D721Med (cell line): ENCODE data around the gene SEMA4C.

ENCODE experiments used
- DNase-seq: peaks from one replicate; pipeline ENCODE4 v3.0.0; 2011; ENCODE audit warnings: low spot score; ENCODE audit not compliant: insufficient read length
- FAIRE-seq: peaks from 2 replicates; lab custom pipeline; 2011; peaks lifted over from hg19 to GRCh38; lab: Jason Lieb, UNC
- CTCF ChIP-seq: IDR thresholded peaks from 2 replicates; pipeline ENCODE4 v1.5.1; 2012; ENCODE audit warnings: mild to moderate bottlenecking, control low read depth; ENCODE audit not compliant: insufficient read depth; ENCODE audit errors: missing control alignments

The SEMA4C gene

DNA sequence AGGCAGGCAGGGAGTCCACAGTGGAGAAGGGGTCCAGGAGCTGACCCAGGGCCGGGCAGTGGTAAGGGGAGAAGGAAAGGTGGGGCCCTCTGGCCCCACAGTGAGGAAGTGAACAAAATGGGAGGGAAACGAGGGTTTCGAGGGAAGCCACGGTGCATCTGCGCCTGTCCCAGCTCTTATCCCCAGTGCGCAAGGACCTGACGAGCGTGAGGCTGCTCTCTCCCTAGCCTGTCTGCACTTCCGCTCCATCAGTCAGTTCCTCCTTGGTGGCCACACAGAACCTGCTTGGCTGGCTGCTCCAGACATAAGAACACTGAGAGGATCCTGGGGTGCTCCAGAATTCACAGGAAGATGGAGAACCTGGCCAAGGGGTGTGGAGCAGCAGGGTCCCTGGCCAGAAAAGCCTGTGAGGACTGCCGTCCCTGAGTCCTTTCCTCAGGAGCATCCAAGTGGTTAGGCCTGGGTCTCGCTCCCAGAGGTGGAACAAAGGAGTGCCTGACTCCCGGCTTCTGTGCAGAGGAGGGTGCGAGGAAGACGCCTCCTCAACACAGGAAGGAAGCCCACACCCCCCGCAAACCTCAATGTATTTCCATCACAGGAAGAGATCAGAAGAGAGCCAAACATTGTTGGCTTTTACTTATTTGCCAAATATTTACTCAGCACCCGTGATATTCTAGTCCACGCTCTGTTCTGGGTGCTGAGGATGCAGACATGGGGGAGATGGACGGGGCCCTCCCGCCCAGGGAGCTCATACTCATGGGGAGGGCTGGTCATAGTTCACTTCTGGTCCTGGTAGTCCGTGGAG lies 43.7 kb upstream of the SEMA4C start:
- no peak for DNase-seq
- FAIRE-seq: no peak
- no peak for TF ChIP-seq CTCF

DNA sequence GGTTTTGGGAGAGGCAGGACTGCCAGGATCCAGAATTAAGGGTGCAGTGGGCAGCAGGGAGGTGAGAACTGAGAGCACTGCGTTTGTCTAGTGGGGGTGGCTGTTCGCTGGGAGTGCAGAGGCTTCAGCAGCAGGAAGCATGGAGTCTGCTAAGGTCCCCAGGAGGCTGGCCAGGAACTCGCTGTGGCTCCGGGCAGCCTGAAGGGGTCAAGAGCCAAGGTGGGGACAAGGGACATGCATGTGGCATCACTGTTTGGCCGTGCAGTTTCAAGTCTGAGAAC lies 43.2 kb upstream of the SEMA4C start:
- TF ChIP-seq CTCF: no peak
- DNase-seq (no peak), FAIRE-seq (no peak)

DNA sequence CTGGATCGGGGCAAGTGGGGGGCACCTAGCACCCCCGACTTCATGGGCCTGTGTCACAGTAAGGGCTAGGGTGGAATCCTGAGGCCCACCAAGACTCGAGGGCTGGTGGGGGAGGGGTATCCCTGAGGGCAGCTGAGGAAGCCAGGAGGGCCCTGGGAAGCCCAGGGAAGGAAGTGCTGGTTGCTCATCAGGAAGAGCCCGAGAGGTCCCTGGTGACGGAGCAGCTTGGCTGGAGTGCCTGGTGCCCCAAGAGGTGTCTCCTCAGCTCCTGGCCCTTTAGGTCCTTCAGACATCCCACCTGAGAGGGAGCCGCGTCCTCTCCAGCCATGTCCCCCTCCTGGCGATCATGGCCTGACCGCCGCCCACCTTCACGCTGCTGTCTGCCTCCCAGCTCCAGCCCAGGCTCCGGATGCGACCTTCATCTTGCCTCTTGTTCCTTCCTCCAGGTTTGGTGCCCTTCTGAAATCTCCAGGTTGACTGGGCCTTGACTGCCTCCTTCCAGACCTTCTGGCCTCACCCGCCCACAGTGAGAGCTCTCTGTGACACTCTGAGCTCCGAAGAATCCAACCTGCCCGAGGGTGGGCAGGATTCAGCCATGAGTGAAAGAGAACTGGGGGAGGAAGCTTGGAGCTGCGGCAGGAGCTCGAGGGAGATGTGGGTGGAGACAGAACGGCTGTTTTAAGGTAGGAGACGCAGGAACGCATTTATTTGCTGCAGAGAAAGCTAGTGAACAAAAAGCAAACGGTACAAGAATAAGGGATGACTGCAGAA lies 42.7 kb upstream of the SEMA4C start:
- no peak for TF ChIP-seq CTCF
- DNase-seq (no peak), FAIRE-seq (no peak)

GRCh38 chr2:96909611-96910021 lies 39.7 kb upstream of the SEMA4C start:
- TF ChIP-seq CTCF: no peak
- no peak for DNase-seq
- FAIRE-seq: no peak

- DNase-seq: no peak
- TF ChIP-seq CTCF: no peak
- no peak for FAIRE-seq
Observed at GRCh38 chr2:96907115-96908041, 37.5 kb upstream of the SEMA4C start.

DNA sequence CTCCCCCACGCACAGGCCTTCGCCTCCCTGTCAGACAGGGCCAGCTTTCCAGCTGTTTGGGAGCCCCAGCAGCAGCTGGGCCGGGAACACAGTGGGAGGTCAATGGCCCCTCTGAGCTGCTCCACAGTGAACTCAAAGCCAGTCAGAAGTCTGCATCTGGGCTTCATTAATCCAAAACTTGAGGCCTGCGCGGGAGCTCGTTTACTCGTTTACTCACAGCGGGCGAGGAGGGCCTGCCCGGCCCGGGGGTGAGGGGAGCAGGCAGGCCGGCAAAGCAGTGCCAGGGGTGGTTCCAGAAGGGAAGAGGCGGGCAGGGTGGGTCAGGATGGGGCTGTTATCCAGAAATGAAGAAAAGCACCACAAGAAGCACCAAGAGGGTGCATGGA lies 36.8 kb upstream of the SEMA4C start:
- no peak for FAIRE-seq
- no peak for DNase-seq
- no peak for TF ChIP-seq CTCF
